ENCODE measurements around the gene TMEM80.

Gene TMEM80

DNA sequence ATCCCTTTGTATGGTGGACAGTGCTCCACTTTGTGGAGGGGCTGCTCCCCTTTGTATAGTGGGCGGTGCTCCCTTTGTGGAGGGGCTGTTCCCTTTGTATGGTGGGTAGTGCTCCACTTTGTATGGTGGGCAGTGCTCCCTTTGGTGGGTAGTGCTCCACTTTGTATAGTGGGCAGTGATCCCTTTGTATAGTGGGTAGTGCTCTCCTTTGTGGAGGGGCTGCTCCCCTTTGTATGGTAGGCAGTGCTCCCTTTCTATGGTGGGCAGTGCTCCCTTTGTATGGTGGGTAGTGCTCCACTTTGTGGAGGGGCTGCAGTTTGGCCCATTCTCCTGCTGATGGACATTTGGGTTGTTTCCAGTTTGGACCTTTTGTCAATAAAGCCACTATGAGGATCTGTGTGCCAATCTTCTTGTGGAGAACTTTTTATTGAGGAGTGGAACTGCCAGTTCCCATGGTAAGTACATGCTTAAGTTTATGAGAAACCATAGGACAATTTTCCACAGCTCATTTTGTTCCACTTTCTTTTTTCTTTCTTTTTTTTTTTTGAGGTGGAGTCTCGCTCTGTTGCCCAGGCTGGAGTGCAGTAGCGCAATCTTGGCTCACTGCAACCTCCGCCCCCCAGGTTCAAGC, 47.1 kb downstream of the TMEM80 start:
- DNase-seq (ENCODE audit: low read depth in 1 of 2, low spot score in 1 of 2) = no peak

DNA sequence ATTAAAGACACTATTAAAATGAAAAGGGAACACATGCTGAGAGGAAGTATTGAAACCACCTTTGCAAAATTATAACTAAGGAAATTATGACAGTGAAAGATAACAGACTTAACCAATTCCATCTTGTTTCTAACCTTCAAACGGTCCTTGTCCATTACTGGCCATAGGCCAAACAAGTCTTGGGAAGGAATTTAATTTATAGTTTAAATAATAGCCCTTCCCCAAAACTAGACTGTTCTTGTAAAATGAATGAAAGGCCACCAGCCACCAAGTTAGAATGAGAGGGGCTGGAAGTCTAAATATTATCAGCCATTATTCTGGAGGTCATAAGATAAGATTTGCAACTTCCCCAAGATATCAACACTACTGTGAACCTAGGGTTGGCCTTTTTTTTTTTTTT, 49.8 kb downstream of the TMEM80 start:
- DNase-seq (ENCODE audit: low read depth in 1 of 2, low spot score in 1 of 2) = no peak

DNA sequence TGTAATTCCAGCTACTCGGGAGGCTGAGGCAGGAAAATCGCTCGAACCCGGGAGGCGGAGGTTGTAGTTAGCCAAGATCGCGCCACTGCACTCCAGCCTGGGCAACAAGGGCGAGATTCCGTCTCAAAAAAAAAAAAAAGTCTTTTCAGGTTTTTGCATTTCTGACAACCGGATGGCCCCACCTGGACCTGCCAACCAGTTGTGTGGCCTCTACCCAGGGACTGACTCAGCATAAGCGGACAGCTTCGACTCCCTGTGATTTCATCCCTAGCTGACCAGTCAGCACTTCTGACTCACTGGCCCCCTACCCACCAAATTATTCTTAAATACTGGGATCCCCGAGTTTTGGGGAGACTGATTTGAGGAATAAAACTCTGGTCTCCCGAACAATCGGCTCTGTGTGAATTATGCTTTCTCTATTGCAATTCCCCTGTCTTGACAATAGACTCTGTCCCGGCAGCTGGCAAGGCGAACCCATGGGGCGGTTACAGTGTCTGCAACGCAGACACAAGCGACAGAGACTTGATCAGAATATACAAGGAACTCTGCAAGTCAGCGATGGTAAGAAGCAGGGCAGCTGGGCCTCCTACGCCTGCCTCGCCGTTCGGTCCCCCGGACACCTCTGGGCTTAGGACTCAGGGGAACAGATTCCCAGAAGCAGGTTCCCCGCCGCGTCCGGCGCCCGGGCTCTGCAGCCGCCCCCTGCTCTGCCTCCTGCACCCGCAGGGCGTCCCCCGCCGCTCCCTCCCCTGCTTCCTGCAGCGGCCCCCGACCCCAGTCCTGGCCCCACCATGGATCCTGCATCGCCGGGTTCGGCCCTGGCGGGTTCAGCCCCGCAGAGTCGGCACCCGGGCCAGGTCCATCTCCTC, 50.9 kb downstream of the TMEM80 start:
- no peak for DNase-seq (ENCODE audit: low read depth in 1 of 2, low spot score in 1 of 2)

DNA sequence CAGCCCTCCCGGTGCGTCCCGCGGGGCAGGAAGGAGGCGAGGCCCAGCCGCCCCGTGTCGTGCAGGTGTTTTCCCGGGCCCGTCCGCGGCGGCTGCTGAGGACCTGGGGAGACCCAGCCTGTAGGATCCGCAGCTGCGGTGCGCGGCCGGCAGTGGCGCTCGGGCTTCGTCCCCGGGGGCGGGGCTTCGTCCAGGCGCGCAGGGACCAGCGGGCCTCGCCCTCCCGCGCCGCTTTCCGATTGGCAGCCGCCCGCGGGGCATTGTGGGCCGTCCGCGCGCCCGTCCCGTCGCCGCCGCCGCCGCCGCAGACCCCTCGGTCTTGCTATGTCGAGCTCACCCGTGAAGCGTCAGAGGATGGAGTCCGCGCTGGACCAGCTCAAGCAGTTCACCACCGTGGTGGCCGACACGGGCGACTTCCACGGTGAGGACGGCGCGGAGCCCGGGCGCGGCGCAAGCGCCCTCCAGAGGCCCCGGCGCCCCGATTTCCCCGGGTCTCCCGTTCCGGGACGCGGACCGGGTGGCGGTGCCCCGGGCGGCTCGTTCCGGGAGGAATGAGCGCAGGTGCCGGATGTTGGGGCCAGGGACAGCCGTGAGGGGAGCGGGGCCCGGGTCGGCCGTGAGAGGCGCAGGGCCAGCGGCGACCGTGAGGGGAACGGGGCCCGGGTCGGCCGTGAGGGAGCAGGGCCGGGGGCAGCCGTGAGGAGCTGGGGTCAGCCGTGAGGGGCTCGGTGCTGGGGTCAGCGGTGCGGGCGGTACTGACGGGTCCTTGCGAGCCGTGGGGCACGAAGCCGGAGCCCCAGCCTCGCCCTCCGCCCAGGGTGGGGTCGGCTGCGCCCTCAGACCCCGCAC, 51.8 kb downstream of the TMEM80 start, which contains the start of gene TALDO1:
Gene TALDO1 (plus strand): TSS at position 307 of the 849 bp plus-strand sequence. CDS start 18 bp downstream, at position 325.
- DNase-seq (ENCODE audit: low read depth in 1 of 2, low spot score in 1 of 2) = peak; percentile 50 to 80

GRCh38 chr11:748007-748359, 52.4 kb downstream of the TMEM80 start:
- DNase-seq (ENCODE audit: low read depth in 1 of 2, low spot score in 1 of 2) = no peak

DNA sequence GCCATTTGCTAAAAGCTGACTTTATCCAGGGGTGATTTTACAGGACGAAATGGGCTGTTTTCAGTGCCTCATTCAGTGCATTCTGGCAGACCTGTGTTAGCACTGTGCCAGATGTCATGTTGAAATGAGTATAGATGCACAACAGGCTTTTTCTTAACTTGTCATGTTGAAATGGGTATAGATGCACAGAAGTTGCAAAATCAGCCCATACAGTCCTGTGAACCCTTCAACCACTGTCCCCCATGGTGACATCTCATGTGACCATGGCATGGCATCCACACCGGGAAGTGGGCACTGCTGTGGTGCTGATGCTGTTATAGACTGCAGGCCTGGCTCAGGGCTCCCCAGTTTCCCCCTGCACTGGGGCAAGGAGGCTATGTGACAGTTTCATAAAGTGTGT, 54.1 kb downstream of the TMEM80 start:
- DNase-seq (ENCODE audit: low read depth in 1 of 2, low spot score in 1 of 2) = no peak

Data from activated T-helper 1 cell treated with anti-CD3 and anti-CD28 coated beads, Interleukin-2, amount 50 U/mL, for 16 hours (primary cell).